ENCODE results near the gene NFKBIE. TPM values are rescaled to one million over a fixed set of nuclear protein-coding genes. Genes with fewer than 3 reads are reported as not detected.

Gene NFKBIE
- total RNA-seq, 1 experiment from 2014 or later, result 7.4 TPM

GRCh38 chr6:44273617-44274016 lies 8.3 kb upstream of the NFKBIE start:
- Histone ChIP-seq H4K20me1 (ENCODE audit: low read length) (no peaks in the 10 kb centered on the region), H3K4me3 (ENCODE audit: low read length) (no peak overlapping the region), H2AFZ (ENCODE audit: low read length) (no peak overlapping the region), H3K4me2 (ENCODE audit: low read length) (no peak overlapping the region), H3K9ac (ENCODE audit: low read length) (no peak overlapping the region), H3K27me3 (ENCODE audit: low read length) (peaks cover 33% of the 10 kb centered on the region), H3K79me2 (ENCODE audit: low read length) (no peaks in the 10 kb centered on the region), H3K4me1 (ENCODE audit: insufficient read depth, low read length) (no peaks in the 10 kb centered on the region), H3K9me2 (replicated peaks; ENCODE audit: low read length) (no peaks in the 10 kb centered on the region), H3K9me3 (ENCODE audit: low read length) (no peaks in the 10 kb centered on the region), H3K27ac (ENCODE audit: low read length) (no peak overlapping the region), H3K36me3 (ENCODE audit: low read depth, low read length) (no peaks in the 10 kb centered on the region), H3F3A (ENCODE audit: low read length, unreplicated experiment) (no peaks in the 10 kb centered on the region)
- intact Hi-C loops (cut with micrococcal nuclease), result no loop called here
- no TSS peak for BruUV-seq (replicated peaks)
- TF ChIP-seq CTCF (conservative IDR thresholded peaks at IDR 0.05; ENCODE audit: low read depth, low read length) (no peak), EZH2phosphoT487 (IDR thresholded peaks at IDR 0.05; ENCODE audit: borderline replicate concordance, low read length) (no peak), EZH2 (IDR thresholded peaks at IDR 0.05; ENCODE audit: low read length, unreplicated experiment) (no peak)
- no peak for ATAC-seq
- ChIA-PET CTCF (no interaction called here), POLR2A (ENCODE audit: unreplicated experiment) (interaction anchor here (0.6 kb wide), 1 partner anchor 1372 kb away, joined by 4 read pairs; no protein-coding TSS in a partner anchor)
- DNase-seq, result no peak

GRCh38 chr6:44272999-44273566 lies 7.7 kb upstream of the NFKBIE start:
- Histone ChIP-seq H3K27me3 (ENCODE audit: low read length) (peaks cover 33% of the 10 kb centered on the region), H3K9ac (ENCODE audit: low read length) (no peak overlapping the region)

More at GRCh38 chr6:44272999-44273566, 7.7 kb upstream of the NFKBIE start:
- Histone ChIP-seq H3F3A (ENCODE audit: low read length, unreplicated experiment) (no peaks in the 10 kb centered on the region), H3K4me1 (ENCODE audit: insufficient read depth, low read length) (no peaks in the 10 kb centered on the region), H2AFZ (ENCODE audit: low read length) (no peak overlapping the region), H3K79me2 (ENCODE audit: low read length) (no peaks in the 10 kb centered on the region), H3K27ac (ENCODE audit: low read length) (no peak overlapping the region), H4K20me1 (ENCODE audit: low read length) (no peaks in the 10 kb centered on the region), H3K9me2 (replicated peaks; ENCODE audit: low read length) (no peaks in the 10 kb centered on the region), H3K36me3 (ENCODE audit: low read depth, low read length) (no peaks in the 10 kb centered on the region), H3K4me3 (ENCODE audit: low read length) (no peak overlapping the region), H3K9me3 (ENCODE audit: low read length) (no peaks in the 10 kb centered on the region), H3K4me2 (ENCODE audit: low read length) (no peak overlapping the region)
- no peak for DNase-seq
- ChIA-PET POLR2A (ENCODE audit: unreplicated experiment) (interaction anchor here (0.6 kb wide), 1 partner anchor 1371 kb away, joined by 4 read pairs; no protein-coding TSS in a partner anchor), CTCF (no interaction called here)
- BruUV-seq (replicated peaks), result no TSS peak
- TF ChIP-seq EZH2 (IDR thresholded peaks at IDR 0.05; ENCODE audit: low read length, unreplicated experiment) (no peak), EZH2phosphoT487 (IDR thresholded peaks at IDR 0.05; ENCODE audit: borderline replicate concordance, low read length) (no peak), CTCF (conservative IDR thresholded peaks at IDR 0.05; ENCODE audit: low read depth, low read length) (no peak)
- intact Hi-C loops (cut with micrococcal nuclease), result no loop called here
- no peak for ATAC-seq
